ENCODE measurements around the gene USP10.
A peak's percentile ranks its signal among the peaks of the same experiment; 100 is the strongest.

USP10 gene

DNA sequence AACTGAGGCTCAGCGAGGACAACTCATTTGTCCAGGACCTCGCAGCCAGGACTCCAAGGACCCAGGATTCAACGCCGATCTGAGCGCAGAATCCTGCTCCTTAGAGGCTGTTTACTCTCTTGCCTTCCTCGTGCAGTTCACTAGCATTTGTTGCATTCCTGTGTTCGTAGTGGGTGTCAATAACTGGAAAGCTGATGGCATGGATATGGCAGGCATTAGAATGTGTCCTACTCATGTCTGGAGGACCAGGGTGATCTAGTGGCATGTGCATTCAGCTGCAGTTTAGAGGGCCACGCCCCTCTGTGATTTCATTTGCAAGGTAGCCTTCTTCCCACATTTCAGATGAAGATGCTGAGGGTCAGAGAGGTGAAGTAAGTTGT lies 120.5 kb downstream of the USP10 start:
- TF ChIP-seq GATA3 (IDR thresholded peaks at IDR 0.05; ENCODE audit: low read depth, low read length) (no peak), GATA2 (IDR thresholded peaks at IDR 0.05; ENCODE audit: low read depth, low read length) (no peak)

DNA sequence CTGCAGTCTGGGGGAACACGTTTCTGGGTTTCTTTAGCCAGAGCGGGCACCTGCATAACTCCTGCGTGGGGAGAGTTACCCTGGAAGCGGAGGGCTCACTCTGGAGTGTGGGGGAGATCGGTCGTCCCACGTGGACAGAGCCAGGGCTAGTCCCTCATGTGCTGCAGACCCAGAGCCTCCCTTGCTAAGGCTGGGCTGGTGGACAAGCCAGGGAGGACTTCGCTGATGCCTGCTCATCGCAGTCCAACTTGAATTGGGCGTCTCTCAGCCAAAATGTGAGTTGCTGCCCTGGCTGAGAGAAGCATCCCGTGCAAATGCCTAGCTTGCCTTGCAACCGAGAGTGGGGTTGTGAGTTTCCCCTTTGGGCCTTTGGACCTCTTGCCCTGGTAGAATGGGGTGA lies 121.0 kb downstream of the USP10 start:
- TF ChIP-seq GATA2 (IDR thresholded peaks at IDR 0.05; ENCODE audit: low read depth, low read length) (no peak), GATA3 (IDR thresholded peaks at IDR 0.05; ENCODE audit: low read depth, low read length) (no peak)

DNA sequence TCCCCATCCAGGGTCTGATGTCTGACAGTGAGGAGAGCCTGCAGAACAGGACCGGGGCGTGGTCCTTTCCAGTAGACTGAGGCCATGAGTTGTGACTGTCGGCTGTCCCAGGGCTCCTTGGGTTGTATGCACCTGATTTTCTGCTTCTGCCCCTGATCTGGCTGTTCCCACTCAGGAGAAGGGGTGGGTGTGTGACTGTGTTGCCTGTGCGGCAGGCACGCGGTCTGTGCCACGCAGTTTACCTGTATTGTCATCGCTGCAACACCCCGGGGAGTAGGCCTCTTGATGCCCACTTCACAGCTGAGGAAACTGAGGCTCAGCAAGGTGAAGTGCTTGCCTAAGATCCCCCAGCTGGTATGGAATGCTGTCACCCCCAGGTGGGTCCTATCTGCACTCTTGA lies 121.4 kb downstream of the USP10 start:
- no peak for TF ChIP-seq GATA3 (IDR thresholded peaks at IDR 0.05; ENCODE audit: low read depth, low read length)

DNA sequence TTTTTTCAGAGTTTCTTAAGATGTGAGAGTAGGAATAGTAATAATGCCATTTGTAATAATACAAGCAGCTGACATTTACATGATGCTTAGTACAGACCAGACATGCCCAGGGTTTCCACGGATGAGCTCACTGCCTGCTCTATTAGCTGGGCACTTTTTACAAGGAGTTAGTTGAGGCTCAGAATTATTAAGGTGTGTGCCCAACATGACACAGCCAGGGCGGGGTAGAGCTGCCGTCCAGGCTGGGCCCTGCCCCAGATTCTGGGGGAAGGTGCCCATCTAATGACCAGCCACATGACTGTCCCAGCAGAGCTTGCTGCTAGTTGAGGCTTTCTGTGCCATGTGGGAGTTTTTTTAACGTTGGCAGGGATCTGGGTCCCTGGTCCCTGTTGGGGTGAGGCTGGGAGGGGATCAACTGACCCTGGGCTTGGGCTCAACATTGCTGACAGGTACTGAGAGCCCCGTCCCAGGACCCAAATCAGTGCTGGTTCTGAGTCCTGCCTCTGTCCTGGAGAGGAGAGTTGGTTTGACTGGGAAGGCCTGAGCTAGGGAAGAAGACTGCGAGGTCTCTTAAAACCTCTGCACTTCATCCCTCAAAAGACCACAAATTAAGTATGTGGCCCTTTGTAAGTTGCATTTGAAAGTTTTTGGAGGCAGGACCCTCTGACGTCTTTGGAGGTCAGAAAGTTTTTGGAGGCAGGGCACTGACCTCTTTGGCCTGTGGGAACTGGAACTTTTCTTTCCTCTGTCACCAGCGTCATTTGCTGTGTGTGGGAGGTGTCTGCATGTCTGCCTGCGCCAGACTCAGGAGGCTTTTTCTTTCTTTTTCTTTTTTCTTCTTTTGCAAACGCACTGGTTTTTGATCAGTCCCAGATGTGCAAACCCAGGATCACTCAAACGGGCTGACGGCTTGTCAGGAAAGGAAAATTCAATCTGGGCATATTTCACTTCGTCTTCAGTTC lies 122.2 kb downstream of the USP10 start:
- no peak for TF ChIP-seq GATA2 (IDR thresholded peaks at IDR 0.05; ENCODE audit: low read depth, low read length)
- no peak for TF ChIP-seq GATA3 (IDR thresholded peaks at IDR 0.05; ENCODE audit: low read depth, low read length)

DNA sequence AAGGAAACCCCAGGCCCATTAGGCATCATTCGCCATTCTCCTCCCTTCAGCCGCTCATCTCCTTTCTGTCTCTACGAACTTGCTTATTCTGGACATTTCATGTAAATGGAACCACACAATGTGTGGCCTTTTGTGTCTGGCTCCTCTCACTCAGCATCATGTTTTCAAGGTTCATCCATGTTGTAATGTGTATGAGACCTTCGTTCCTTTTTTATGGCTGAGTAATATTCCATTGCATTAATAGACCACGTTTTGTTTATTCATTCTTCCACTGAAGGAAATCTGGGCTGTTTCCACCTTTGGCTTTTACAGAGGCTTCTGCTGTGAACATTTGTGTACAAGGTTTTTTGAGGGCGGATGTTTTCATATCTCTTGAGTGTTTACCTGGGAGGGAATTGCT lies 123.2 kb downstream of the USP10 start:
- TF ChIP-seq GATA3 (IDR thresholded peaks at IDR 0.05; ENCODE audit: low read depth, low read length) (no peak), GATA2 (IDR thresholded peaks at IDR 0.05; ENCODE audit: low read depth, low read length) (no peak)

DNA sequence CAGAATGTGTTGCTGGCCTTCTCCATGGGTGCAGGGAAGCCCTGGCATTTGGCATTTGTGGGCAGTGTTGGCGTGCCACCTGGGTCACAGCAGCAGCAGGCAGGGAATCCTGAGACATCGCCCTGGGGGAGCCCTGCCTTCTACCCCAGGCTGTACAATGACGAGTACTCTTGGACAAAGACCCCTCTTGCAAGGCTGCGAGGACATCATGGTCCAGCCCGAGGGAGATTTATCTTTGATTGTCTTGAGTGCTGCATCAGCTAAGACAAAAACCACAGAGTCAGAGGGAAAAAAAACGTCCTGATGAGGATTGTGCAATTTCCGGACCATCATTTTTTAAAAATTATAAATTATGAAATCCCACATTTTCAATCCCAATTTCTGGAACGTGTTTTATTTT lies 123.7 kb downstream of the USP10 start:
- no peak for TF ChIP-seq GATA3 (IDR thresholded peaks at IDR 0.05; ENCODE audit: low read depth, low read length)
- TF ChIP-seq GATA2 (IDR thresholded peaks at IDR 0.05; ENCODE audit: low read depth, low read length): no peak

DNA sequence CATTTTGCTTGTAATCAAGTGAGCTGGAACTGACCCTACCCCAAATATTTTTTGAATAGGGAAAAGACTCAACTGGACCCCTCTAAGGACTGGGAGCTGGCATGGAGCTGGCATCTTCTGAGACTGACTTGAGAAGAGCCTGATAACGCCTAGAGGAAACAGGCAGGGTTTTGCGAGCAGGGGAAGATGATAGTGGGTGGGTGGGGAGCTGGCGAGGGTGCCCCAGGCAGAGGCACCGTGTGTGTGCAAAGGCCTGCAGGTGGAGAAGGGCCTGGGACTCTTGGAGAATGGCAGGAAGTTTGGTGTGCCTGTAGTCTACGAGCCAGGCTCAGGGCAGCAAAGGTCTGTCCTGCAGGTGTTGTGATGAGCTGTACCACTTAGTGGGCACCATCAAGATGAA lies 124.1 kb downstream of the USP10 start:
- TF ChIP-seq GATA2 (IDR thresholded peaks at IDR 0.05; ENCODE audit: low read depth, low read length) (no peak), GATA3 (IDR thresholded peaks at IDR 0.05; ENCODE audit: low read depth, low read length) (no peak)

DNA sequence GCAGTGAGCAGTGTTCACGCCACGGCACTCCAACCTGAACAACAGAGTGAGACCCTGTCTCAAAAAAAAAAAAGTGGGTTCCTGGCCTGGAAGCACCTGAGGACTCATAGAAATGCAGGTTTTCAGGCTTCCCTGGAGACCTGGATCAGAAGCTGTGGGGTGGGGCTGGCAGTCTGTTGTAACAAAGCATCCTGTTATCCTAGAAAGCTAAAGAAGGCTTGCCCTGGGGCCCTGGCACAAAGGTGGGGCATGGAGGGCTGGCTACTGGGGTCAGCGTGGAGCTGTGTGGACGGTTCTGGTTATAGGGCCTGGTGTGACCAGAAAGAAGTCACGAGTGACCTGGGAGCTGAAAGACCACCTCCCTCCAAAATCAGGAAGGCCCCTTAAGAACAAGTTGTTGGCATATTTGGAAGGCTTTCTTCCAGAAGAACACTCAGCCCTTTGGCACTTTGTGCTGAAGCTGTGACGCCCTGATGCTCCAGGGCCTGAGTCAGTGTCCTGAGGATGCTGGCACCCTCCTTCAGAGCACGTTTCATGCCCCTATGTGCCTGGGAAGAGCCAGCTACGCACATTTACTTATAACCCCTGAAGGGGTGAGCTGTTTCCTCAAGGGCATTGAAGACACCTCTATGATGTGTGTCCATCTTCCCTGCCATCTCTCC lies 126.2 kb downstream of the USP10 start:
- TF ChIP-seq GATA3 (IDR thresholded peaks at IDR 0.05; ENCODE audit: low read depth, low read length): no peak
- TF ChIP-seq GATA2 (IDR thresholded peaks at IDR 0.05; ENCODE audit: low read depth, low read length): no peak

DNA sequence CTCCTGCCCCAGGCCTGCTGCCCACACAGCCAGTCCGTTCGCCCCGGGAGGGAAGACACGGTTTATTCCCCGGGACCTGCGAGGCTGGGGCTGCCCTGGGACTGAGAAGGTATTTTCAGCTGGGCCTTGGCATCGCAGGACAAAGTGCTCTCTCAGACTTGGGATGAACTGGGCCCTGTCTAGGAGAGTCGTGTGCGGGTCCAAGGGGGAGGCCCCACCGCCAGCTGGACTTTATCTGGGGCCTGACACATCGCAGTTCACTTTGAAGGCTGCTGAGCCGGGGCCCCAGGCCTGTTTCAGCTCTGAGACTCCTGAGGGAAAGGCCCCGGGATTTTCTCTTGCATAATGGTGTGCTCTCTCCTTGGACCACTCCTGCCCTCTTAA lies 126.8 kb downstream of the USP10 start:
- TF ChIP-seq GATA3 (IDR thresholded peaks at IDR 0.05; ENCODE audit: low read depth, low read length) (no peak), GATA2 (IDR thresholded peaks at IDR 0.05; ENCODE audit: low read depth, low read length) (0 out of 2 replicates have a peak, but pooled peaks have one; percentile 21)

DNA sequence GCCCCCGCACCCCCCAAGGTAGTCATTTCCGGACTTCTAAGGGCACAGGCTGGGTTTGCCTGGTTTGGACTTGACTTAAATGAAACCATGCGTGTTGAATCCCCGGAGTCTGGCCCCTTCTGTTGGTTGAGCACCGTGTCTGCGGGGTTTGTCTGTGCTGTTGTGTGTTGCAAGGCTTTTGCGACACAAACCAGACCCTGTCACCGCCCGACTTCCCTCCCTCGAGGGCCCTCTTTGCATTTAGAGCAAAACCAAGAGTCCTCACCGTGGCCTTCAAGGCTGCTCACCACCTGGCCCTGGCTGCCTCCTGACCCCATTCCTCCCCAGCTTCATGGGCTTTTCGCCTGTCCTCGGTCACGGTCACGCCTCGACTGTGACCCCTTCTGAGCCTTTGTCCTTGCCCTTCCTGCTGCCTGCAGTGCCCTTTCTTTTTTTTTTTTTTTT lies 127.4 kb downstream of the USP10 start:
- no peak for TF ChIP-seq GATA3 (IDR thresholded peaks at IDR 0.05; ENCODE audit: low read depth, low read length)
- TF ChIP-seq GATA2 (IDR thresholded peaks at IDR 0.05; ENCODE audit: low read depth, low read length): no peak

DNA sequence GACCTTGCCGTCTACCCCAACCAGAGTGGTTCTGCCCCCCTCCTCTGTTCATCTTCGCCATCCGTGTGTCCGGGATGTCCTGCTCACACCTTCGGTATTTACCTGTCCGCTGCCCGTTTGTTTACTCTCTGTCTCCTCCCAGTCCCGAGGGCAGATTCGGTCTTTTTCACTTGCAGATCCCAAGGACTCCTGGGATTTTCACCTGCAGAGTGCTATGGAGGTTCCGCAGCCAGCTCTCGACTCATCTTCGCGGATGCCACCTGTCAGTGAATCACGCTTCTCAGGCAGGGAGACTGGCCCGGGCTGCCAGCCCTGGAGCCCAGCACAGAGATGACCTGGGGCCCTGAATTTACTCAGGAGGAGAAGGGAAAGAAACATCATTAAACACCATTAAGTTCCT lies 128.1 kb downstream of the USP10 start:
- no peak for TF ChIP-seq GATA2 (IDR thresholded peaks at IDR 0.05; ENCODE audit: low read depth, low read length)
- TF ChIP-seq GATA3 (IDR thresholded peaks at IDR 0.05; ENCODE audit: low read depth, low read length): no peak

DNA sequence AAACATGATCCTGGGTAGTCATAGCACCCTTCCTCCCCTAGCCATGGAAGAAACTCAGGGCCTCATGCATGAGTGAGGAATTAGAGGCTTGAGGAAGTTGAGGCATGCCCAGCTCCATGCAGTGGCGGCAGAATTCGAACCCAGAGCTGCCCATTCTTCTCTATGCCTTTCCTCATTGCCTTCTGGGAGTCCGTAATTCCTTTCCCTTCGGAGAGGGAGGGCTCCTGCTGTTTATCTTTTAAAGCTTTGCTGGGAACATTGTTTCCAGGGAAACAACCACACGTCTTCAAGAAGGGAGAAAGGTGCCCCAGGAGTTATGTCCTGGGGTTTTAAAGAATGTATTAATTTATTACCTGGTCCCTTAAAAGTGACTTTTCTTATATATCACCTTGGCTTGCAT lies 128.5 kb downstream of the USP10 start:
- TF ChIP-seq GATA3 (IDR thresholded peaks at IDR 0.05; ENCODE audit: low read depth, low read length) (no peak), GATA2 (IDR thresholded peaks at IDR 0.05; ENCODE audit: low read depth, low read length) (no peak)
